PC-3 (cell line): ENCODE measurements around the gene DENR.

Source experiments
- CTCF ChIP-seq: fragments of 300-600 bp; sonication (generic); conservative IDR thresholded peaks from 2 replicates; pipeline ENCODE4 v1.5.1; 2017; ENCODE audit warnings: antibody characterized with exemption, low read depth, mild to moderate bottlenecking, low read length
- EZH2 ChIP-seq: fragments of 300-600 bp; sonication (generic); IDR thresholded peaks from one replicate; pipeline ENCODE4 v1.6.1; 2017; ENCODE audit warnings: antibody characterized with exemption, mild to moderate bottlenecking, low read length; ENCODE audit not compliant: unreplicated experiment

GRCh38 chr12:122807651-122808050, 55.0 kb downstream of the DENR start:
- no peak for TF ChIP-seq CTCF
- TF ChIP-seq EZH2, result no peak
